HG03025 (cell line): ENCODE data around the gene SPEM2.

Experiments
- ATAC-seq: cut with Tn5 transposase; IDR thresholded peaks from one replicate; pipeline ENCODE4 v1.9.1; 2021; ENCODE audit warnings: mild to moderate bottlenecking, moderate library complexity; ENCODE audit not compliant: unreplicated experiment, low FRiP score

SPEM2 gene

DNA sequence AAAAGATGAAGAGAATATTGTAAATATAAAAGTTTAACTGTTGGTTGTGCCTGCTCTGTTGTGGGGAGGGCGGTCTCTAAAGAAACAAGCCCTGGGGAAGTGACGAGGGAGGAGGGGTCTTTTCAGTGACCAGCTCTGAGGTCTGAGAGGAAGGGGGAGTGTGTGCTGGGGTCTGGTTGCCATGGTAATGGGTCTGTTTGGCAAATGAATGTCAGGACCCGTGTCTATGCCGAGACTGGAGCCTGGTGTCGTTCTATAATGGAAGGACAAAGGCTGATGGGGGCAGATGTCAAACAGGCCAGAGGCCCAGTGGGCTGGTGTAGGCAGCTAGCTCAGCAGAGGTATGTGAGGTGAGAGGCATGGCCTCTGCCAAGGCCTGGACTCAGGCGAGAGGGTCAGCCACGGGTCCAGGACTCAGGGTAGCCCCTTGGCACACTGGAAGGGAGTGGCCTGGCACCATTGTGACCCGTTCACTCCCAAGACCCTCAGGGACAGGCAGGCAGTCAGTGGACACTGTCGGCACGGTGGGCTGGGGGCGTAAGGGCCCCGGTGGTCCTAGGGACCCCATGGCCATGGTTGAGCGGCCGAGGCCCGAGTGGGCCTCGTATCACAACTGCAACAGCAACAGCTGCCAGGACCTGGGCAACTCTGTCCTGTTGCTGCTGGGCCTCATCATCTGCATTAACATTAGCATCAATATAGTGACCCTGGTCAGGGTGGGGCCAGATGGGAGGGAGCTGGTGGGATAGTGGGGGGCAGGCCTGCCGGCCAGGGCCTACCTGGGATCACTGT is 5.4 kb upstream of the SPEM2 start, which contains the start of gene SPEM1:
Gene SPEM1 (plus strand): TSS at position 506 of the 792 bp plus-strand sequence. CDS start 61 bp downstream, at position 567.
- no peak for ATAC-seq

DNA sequence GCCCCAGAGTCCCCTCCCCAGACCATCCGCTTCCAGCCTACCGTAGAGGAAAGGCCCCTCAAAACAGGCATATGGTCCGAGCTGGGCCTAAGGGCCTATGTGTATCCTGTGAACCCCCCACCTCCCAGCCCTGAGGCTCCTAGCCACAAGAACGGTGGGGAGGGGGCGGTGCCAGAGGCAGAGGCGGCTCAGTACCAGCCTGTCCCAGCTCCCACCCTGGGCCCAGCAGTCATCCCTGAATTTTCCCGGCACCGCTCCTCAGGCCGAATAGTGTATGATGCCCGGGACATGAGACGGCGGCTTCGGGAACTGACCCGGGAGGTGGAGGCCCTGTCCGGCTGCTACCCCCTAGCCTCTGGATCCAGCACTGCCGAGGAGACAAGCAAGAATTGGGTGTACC is 4.2 kb upstream of the SPEM2 start:
- no peak for ATAC-seq

DNA sequence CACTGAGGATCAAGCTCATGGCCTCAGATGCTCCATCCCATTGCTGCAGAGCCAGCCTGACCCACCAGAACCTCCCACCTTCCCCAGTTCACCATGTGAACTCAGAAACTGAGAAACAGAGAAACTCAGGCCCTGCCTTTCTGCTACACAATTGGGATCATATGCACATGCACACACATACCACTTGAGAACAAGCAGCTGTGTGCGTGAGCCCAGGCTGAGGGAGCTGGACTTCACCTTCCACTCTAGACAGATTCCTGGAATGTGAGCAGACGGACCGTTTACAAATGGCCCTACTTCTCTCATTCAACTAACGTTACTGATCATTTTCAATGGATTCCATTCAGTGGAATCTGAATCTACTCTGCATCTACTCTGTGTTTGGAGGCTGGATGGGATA is 1.7 kb upstream of the SPEM2 start:
- no peak for ATAC-seq

DNA sequence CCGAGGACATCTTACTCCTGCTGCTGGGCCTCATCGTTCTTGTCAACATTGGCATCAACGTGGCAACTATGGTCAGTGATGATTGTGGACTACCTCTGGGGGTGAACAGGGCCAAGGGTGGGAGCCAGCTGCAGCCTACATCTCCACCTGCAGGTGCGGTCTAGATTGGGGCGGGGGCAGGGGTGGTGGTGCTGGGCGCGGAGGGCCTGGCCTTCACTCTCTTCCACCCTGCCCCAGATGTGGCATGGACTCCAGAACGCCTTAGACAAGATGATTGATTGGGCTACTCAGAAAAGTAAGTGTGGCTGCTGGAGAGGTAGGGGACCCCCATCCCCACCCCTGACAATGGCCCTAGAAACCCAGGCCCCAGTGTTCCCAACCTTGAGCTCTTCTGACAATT is 340 bp downstream of the SPEM2 start:
- ATAC-seq = no peak

DNA sequence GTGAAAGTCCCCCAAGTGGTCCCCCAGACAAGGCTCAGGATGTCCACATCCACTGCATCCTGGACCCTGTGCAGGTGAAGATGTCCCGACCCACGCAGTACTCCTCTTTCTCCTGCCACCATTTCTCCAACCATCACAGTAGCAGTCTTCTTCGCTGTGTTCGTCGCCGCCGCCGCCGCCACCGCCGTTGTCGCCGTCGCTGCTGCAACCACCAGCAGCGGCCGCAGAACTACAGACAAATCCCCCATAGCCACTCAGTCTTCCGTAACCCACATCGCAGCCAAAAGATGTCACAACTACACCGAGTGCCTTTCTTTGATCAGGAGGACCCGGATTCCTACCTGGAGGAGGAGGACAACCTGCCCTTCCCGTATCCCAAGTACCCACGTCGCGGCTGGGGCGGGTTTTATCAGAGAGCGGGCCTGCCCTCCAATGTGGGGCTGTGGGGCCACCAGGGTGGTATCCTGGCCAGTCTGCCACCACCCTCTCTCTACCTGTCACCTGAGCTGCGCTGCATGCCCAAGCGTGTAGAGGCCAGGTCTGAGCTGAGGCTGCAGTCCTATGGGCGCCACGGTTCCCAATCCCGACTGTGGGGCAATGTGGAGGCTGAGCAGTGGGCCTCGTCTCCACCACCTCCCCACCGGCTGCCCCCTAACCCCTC is 917 bp downstream of the SPEM2 start:
- no peak for ATAC-seq

DNA sequence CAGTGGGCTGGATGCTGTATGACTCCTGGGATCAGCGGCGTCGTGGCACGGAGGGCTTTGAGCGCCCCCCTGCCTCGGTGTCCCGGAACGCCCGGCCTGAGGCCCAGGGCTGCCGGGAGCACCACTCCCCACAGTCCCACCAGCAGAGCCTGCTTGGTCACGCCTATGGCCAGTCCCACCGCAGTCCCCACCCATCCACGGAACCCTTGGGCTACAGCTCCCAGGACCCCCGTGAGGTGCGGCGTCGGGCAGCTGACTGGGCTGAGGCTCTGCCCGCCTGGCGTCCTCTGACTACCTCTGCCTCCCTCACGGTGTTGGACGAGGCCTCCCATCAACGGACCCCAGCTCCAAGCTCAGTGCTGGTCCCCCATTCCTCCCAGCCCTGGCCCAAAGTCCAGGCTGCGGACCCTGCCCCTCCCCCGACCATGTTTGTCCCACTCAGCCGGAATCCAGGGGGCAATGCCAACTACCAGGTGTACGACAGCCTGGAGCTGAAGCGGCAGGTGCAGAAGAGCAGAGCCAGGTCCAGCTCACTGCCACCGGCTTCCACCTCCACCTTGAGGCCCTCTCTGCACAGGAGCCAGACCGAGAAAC is 1.6 kb downstream of the SPEM2 start:
- ATAC-seq = no peak

DNA sequence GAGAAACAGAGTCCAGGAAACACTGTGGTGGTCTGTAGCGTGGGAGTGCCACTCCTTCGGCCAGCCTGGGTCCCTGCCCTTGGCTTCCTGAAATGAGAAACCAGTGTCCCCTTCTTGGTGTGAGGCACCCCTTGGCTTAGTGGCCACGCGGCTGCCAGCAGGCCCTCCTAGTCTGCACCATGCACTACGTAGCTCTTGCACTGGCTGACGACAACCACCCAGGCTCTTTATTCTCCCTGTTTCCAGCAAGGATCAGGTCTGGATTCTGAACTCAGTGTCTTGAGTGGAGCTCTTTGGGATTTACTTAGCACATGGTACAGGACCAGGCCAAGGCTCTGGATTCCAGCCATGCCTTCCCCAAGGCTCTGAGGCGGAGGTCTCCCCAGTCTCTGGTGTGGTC is 2.1 kb downstream of the SPEM2 start:
- no peak for ATAC-seq

DNA sequence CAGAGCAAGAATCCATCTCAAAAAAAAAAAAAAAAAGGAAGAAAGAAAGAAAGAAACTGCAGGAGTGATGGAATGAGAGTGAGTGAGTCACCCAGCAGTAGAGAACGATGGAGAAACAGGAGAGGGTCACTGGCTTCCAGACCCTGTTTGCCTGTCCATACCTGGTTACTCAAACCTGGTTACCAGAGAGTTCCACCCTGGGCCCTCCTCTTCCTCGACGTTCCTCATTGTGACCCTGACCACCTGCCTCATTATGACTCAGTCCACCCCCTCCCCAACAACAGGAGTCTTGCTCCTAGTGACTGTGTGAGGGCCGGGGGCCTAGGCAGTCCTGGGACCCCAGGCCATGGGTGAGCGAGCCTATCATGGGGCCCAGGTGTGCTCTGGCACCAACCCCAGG is 3.1 kb downstream of the SPEM2 start, which contains the start of gene SPEM3:
Gene SPEM3 (plus strand): TSS at position 301 of the 400 bp plus-strand sequence. CDS start 46 bp downstream, at position 347.
- ATAC-seq = no peak

DNA sequence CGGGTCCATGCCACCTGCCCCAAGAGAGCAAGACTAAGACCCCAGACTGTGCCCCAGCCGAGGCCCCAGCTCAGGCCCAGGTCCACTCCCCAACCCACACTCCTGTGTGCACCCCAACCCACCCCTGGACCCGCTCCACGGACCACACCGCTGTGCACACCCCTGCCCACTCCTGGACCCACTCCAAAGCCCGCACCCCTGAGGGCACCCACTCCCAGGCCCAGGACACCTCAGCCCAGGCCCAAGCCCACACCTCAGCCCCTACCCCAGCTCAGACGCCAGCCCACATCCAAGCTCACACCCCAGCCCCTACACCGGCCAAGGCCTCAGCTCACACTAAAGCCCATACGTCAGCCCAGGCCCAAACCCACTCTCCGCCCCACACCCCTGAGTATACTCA is 4.3 kb downstream of the SPEM2 start:
- ATAC-seq = no peak

DNA sequence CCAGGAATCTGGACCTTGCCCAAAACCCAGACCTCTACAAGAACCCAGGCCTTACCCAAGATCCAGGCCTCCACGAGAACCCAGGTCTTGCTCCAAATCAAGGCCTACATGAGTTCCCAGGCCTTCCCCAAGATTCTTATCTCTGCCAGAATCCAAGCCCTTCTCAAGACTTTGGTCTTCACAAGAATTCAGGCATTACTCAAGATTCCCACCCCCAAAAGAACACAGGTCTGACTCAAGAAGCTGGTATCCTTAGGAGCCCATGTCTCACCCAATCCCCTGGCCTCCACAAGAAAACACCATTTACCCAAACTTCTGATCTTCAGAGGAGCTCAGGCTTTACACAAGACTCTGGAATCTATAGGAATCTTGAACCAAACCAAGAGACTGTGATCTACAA is 5.8 kb downstream of the SPEM2 start:
- no peak for ATAC-seq

DNA sequence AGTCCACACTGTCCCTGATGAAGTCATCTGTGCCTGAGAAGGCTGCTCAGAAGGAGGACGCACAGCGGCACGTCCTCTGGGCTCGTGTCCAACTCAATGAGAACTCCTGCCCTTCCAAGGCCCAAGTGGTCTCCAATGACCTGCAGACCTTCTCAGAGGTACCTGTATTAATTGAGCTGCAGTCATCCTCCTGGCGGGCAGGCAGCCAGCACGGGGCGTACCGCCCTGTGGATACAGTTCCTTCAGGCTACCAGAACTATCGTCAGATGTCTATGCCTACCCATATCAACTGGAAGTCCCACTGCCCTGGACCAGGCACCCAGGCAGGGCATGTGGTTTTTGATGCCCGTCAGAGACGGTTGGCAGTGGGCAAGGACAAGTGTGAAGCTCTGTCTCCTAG is 6.9 kb downstream of the SPEM2 start:
- ATAC-seq = no peak

DNA sequence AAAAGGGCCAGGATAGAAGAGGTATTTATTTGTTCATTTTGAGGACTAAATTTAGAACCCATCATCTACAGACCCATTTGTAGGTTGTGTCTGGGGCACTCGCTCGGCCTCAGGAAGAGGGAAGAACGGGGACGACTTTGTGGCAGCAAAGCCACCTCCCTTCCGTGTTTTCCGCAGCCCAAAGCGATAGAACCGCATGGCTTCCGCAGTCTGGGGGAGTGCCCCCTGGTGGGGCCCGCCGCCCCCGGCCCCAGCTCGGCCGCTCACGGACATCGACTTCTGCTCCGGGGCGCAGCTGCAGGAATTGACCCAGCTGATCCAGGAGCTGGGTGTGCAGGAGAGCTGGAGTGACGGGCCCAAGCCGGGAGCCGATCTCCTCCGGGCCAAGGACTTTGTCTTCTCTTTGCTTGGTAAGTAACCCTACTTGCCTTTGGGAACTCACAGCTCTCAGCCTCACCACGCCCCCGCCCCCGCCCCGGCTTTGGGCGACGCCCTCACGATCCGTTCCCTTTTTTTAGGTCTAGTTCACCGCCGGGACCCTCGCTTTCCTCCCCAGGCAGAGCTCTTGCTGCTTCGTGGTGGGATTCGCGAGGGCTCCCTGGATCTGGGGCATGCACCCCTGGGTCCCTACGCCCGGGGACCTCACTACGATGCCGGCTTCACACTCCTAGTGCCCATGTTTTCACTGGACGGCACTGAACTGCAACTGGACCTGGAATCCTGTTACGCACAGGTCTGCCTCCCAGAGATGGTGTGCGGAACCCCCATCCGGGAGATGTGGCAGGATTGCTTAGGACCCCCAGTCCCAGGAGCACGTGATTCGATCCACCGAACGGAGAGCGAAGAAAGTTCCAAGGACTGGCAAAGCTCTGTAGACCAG is 10.5 kb downstream of the SPEM2 start:
- peak; percentile 30 for ATAC-seq

DNA sequence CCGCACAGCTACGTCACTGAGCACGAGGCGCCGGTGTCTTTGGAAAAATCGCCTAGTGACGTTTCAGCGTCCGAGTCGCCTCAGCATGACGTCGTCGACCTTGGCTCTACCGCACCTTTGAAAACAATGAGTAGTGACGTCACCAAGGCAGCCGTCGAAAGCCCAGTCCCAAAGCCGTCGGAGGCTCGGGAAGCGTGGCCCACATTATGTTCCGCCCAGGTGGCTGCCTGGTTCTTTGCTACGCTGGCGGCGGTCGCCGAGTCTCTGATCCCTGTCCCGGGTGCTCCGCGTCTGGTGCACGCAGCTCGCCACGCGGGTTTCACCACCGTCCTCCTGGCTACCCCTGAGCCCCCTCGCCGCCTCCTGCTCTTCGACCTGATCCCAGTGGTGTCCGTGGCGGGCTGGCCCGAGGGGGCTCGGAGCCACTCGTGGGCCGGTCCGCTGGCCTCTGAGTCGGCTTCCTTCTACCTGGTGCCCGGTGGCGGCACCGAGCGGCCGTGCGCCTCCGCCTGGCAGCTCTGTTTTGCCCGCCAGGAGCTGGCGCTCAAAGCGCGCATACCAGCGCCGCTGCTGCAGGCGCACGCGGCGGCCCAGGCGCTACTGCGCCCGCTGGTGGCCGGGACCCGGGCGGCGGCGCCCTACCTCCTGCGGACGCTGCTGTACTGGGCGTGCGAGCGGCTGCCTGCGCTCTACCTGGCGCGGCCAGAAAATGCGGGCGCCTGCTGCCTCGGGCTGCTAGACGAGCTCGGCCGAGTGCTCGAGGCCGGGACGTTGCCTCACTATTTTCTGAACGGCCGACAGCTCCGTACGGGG is 11.3 kb downstream of the SPEM2 start:
- no peak for ATAC-seq

DNA sequence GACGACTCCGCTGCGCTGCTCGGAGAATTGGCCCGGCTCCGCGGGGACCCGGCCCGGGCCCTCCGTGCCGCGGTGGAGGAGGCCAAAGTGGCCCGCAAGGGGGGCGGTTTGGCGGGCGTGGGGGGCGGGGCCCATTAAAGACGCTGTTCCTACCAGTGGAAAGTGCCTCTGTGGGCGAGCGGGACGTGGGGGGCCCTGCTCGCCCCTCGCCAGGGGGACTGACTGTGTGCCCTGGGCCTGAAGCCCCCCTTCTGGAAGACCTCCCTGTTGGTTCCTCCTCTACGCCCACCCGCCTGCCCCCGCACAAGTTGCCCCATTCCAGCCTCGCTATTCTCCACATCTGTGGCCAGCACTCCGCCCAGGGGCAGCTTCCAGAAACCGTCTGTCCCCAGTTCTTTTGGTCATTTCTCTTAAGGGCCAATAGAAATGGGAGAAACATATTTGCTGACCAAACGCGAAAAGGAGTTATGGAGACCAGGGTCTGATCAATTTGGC is 12.0 kb downstream of the SPEM2 start:
- no peak for ATAC-seq

DNA sequence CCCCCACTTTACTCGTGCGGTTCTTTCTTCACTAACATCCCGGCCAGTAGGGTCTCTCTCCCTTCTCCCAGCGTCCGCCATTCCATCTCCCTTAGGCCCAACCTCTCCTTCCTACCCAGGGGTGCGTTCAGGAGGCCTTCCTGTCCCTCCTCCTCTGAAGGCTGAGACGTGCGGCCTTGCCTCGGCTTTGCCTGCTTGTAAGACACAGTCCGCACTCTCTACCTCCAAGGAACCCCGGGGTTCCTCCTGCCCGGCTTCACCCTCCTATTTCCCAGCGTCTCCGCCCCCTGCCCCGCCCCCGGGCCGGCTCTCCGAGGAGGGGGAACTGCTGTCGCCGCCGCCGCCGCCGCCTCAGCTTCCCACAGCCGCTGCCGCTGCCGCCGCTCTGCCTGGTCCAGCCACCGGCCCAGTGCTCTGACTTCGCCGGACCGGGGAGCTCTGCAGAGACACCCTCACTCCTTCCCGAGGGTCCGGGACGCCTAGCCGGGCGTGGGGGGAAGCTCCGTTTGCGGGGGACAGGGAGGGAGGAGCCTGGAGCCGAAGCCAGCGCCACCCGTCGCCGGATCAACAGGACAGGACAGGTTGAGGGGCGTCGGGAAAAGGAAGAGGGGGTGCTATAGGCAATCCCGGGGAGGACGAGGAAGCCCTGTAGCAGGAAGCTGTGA is 12.7 kb downstream of the SPEM2 start:
- no peak for ATAC-seq

DNA sequence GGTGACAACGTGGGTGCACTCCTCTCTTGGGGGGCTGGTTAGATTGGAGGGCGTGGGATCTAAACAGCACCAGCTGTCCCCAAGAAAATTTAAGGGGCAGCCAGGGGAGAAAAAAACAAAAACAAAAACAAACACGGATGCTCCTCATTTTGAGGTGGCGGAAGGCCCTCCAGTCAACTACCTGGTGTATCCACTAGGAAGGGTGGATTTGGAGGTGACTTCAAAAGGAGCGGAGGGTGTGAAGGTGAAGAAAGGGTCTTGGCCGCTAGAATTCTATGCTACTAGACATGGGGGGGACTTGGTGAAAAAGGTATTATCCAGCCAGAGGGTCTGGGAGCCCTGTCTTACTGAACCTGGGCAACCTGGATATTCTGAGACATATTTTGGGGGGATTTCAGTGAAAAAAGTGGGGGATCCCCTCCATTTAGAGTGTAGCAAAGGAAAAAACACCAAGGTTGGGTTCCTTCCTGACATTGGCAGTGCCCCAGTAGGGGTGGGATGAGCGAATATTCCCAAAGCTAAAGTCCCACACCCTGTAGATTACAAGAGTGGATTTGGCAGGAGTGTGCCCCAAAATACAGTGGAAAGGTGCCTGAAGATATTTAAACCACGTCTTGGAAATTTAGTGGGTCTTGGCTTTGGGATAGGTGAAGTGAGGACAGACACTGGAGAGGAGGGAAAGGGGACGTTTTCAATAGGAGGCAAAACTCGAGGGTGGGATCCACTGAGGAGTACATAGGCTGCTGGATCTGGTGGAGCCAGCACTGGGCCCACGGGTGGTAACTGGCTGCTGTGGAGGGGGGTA is 13.4 kb downstream of the SPEM2 start:
- no peak for ATAC-seq

DNA sequence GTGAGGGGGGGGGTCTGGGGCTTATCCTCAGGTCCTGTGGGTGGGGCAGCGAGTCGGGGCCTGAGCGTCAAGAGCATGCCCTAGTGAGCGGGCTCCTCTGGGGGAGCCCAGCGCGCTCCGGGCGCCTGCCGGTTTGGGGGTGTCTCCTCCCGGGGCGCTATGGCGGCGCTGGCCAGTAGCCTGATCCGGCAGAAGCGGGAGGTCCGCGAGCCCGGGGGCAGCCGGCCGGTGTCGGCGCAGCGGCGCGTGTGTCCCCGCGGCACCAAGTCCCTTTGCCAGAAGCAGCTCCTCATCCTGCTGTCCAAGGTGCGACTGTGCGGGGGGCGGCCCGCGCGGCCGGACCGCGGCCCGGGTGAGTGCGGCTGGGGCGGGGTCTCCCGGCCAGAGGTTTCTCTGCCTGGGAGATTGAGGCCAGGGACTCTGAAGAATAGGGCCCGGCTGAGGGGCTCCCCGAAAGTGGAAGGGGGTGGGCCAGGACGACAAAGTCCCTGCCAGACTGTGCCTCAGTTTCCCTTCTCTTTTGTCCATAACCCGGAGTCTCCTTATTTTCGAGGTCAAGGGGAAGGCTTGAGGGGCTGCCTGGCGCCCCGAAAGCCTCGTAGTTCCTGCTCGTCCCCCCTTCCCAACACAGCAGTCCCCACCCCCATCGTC is 14.2 kb downstream of the SPEM2 start, which contains the start of gene FGF11:
Gene FGF11 (plus strand): TSS at position 51 of the 651 bp plus-strand sequence. CDS start 109 bp downstream, at position 160.
- ATAC-seq = no peak
